ENCODE results near the gene SMARCE1.

Gene SMARCE1

GRCh38 chr17:40600486-40601046 lies 47.1 kb downstream of the SMARCE1 start:
- Mint-ChIP-seq H3K36me3 (ENCODE audit: low read depth) (no peaks in the 10 kb centered on the region), H3K4me3 (no peak overlapping the region), H3K27me3 (ENCODE audit: low read depth) (peaks cover 9% of the 10 kb centered on the region), H3K9me3 (no peaks in the 10 kb centered on the region), H3K4me1 (peaks cover 6% of the 10 kb centered on the region), H3K27ac (no peak overlapping the region)
- TF ChIP-seq CTCF (IDR thresholded peaks at IDR 0.05; ENCODE audit: unreplicated experiment in 3 of 3) = no peak

- Mint-ChIP-seq H3K36me3 (ENCODE audit: low read depth) (no peaks in the 10 kb centered on the region), H3K4me3 (no peak overlapping the region), H3K9me3 (no peaks in the 10 kb centered on the region), H3K27ac (peak overlapping the region in 2 of 3 experiments; percentile 6 to 21), H3K27me3 (ENCODE audit: low read depth) (peaks cover 9% of the 10 kb centered on the region), H3K4me1 (peaks cover 6% of the 10 kb centered on the region)
- no peak for TF ChIP-seq CTCF (IDR thresholded peaks at IDR 0.05; ENCODE audit: unreplicated experiment in 3 of 3)
Measured at GRCh38 chr17:40599468-40599763, 48.2 kb downstream of the SMARCE1 start.

- Mint-ChIP-seq H3K27me3 (ENCODE audit: low read depth) (peaks cover 9% of the 10 kb centered on the region), H3K4me3 (no peak overlapping the region), H3K27ac (peak overlapping the region in 2 of 3 experiments; percentile 6 to 21), H3K4me1 (peaks cover 6% of the 10 kb centered on the region), H3K9me3 (no peaks in the 10 kb centered on the region), H3K36me3 (ENCODE audit: low read depth) (no peaks in the 10 kb centered on the region)
- no peak for TF ChIP-seq CTCF (IDR thresholded peaks at IDR 0.05; ENCODE audit: unreplicated experiment in 3 of 3)
Measured at GRCh38 chr17:40598619-40599467, 48.8 kb downstream of the SMARCE1 start.

- Mint-ChIP-seq H3K27me3 (ENCODE audit: low read depth) (peaks cover 9% of the 10 kb centered on the region), H3K27ac (no peak overlapping the region), H3K4me1 (peaks cover 6% of the 10 kb centered on the region), H3K9me3 (no peaks in the 10 kb centered on the region), H3K36me3 (ENCODE audit: low read depth) (no peaks in the 10 kb centered on the region), H3K4me3 (no peak overlapping the region)
- no peak for TF ChIP-seq CTCF (IDR thresholded peaks at IDR 0.05; ENCODE audit: unreplicated experiment in 3 of 3)
Measured at GRCh38 chr17:40598301-40598618, 49.4 kb downstream of the SMARCE1 start.

- H3K27me3 Mint-ChIP-seq (ENCODE audit: low read depth) = peaks cover 9% of the 10 kb centered on the region
- H3K4me3 Mint-ChIP-seq = no peak overlapping the region
- no peaks in the 10 kb centered on the region for H3K9me3 Mint-ChIP-seq
- no peak for TF ChIP-seq CTCF (IDR thresholded peaks at IDR 0.05; ENCODE audit: unreplicated experiment in 3 of 3)
- H3K36me3 Mint-ChIP-seq (ENCODE audit: low read depth) = no peaks in the 10 kb centered on the region
- H3K4me1 Mint-ChIP-seq = peaks cover 6% of the 10 kb centered on the region
- no peak overlapping the region for H3K27ac Mint-ChIP-seq
Measured at GRCh38 chr17:40597556-40598300, 49.9 kb downstream of the SMARCE1 start.

Data from nephron (organoid).